Kidney capillary endothelial cell (primary cell): ENCODE results near the gene F12.

ENCODE experiments used
- DNase-seq: peaks from one replicate; pipeline ENCODE4 v3.0.0-alpha.2; 2018; ENCODE audit warnings: low spot score

Gene F12

GRCh38 chr5:177446200-177447065 is 37.1 kb upstream of the F12 start, which contains the start of gene PRR7:
TSS of gene PRR7 (plus strand) at chr5:177446814. CDS start at chr5:177455068, 8,254 bp downstream.
- peak; percentile 62 for DNase-seq

GRCh38 chr5:177445917-177446199 is 36.5 kb upstream of the F12 start:
- no peak for DNase-seq

GRCh38 chr5:177445052-177445916 is 35.9 kb upstream of the F12 start:
- no peak for DNase-seq

DNA sequence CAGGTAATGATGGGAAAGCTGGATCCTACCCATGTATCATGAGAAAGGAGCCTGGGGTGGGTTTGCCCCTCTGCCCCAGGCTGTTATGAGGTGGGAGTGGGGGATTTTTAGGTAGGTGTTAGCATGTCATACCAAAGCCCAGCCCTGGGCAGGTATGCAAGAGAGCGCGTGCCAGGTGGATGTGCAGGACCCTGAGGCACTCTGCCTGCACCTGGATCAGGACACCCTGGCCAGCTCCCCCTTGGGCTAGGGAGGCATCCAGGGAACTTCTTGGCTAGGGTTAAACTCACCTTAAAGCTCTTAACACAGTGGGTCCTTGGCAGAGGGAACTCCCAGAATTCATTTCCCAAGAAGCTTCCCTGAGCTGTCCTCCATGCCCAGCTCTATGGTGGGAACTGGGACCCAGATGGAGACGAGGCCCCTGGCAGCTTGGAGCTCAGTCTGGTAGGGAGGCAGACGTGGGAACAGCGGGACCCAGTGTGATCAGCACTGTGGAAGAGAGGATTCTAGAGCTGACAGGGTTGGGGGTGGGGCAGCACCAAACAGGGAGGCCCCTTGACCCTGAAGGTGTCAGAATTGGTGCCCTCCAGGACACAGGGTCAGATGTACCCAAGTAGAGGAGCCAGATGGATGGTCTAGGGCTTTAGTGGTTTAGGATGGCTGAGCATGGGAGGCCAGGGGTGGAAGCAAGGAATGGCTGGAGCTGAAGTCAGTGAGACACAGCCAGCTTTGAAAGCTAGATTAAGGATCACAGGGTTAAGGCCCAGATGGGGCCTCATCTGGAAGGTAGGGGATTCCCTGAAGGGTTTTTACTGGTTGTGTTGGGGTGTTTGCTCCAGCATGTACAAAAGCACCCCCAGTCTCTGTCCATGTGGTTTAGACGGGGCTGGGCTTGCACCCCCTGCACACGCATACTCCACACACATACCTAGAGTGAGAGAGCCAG is 35.0 kb upstream of the F12 start:
- no peak for DNase-seq

DNA sequence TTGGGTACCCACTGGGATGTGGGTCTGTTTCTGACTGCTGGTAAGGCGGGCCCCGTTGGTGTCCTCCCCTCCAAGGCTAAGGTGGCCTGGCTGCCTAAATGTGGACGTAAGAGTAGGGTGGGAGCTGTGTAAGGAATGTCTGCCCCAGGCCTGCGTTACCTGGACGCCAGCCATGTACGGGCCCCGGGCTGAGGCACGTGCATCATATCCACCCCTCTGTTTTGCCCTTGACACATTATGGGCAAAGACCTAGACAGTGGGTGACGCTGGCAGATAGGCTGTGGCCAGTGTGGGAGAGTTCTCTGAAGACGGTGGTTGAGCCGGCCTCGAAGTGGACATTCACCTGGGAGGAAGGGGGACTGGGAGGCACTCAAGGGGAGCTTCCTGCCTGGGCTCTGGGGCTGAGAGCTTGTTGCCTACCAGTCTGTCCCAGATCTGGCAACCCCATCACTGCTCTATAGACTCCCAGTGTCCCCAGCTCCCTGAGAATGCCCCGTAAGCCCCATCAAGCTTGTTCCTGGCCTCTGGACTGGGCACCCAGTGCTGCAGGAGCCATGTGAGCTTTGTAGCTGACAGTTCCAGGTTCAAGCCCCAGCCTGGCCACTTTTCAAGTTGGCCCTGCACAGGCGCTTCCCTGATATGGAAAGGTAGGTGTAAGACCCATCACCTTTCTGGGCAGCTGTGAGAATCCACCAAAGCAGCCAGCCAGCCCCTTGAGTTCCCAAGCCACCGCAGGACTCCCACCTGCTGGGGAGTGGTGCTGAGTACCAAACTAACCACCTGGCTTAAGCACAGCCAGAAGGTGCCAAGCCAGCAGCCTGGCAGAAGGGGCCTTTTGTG is 34.0 kb upstream of the F12 start:
- DNase-seq, result no peak

DNA sequence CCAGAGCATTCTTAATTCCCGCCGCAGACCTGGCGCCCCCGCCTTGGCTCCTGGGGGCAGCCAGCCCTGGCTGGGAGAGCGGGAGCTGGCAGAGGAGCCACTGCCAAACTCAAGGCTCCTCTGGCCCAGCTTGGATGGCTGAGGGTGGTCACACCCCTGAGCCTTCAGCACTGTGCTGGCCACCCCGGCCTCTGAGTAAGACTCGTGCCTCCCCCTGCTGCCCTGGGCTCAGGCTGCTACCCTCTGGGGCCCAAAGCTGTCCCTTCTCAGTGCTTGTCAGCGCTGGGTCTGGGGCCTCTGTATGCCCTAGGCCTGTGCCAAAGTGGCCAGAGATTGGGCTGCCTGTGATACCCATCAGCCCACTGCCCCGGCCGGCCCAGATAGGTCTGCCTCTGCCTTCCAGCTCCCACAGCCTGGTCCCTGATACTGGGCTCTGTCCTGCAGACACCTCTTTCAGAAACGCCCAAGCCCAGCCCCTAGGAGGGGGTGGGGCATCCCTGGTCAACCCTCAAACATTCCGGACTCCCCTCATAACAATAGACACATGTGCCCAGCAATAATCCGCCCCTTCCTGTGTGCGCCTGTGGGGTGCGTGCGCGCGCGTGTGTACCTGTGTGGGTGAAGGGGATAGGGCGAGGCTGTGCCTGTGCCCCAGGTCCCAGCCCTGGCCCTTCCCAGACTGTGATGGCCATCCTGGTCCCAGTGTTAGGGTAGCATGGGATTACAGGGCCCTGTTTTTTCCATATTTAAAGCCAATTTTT is 32.9 kb upstream of the F12 start:
- DNase-seq, result no peak

- DNase-seq, result no peak
These were observed 31.8 kb upstream of the F12 start for GRCh38 chr5:177440990-177441780.

DNA sequence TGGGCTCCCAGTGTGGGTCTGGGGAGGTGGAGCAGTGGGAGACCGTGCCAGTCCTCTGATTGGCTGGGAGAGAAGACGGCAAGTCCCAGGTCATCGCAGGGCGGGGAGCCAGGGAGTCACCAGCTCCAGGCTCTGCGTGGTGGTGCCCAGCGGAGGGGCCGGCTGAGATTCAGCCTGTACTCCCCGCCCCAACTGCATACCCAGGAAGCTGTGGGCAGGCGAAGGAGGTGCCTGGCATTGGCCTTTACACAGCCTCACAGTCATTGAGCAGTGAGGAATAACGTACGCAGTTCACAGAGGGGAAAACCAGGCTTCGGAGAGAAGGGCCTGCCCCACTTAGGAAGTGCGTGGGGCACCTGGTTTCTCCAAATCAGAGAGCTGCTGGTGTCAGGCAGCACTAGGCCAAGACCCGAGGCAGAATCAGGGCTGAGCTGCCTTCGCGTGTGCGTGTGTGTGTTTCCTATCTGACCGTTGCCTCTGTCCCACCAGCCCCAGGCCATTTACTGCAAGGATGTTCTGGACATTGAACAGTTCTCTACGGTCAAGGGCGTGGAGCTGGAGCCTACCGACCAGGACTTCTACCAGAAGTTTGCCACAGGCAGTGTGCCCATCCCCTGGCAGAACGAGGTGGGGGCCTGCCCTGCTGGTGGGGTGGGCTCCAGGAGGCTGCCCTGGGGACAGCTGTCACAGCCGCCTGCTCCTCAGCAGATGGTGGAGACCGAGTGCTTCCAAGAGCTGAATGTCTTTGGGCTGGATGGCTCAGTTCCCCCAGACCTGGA is 31.0 kb upstream of the F12 start:
- DNase-seq, result no peak

DNA sequence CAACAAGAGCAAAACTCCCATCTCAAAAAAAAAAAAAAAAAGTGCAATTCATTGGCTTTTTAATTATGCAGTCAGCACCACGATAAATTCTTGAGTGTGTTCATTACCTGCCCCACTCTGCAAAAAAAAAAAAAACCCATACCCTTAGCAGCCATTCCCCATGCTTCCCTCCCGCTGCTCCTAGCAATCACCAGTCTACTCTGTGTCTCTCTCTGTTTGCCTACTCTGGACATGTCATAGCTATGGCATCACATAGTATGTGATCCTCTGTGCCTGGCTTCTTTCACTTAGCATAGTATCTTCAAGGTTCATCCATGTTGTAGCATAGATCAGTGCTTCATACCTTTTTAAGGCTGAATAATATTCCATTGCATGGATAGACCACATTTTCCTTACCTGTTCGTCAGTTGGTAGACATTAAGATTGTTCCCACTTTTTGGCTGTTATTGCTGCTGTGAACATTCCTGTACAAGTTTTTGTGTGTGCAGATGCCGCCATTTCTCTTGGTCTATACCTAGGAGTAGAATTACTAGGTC is 30.2 kb upstream of the F12 start:
- no peak for DNase-seq

DNA sequence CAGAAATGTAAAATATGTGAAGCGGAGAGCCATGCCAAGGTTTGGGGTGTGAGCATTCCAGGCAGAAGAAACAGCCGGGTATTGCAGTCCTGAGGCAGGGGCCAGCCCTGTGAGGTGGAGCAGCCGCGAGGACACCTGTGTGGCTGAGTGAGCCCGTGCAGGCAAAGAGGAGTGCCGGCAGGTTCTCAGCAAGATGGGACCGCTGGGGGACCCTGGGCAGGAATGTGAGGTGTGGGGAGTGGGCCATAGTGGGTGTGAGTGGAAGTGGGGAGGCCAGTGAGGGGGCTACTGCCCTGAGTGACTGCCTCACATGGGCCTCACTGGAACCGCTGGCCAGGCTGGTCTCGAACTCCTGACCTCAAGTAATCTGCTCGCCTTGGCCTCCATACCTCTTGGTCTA is 29.1 kb upstream of the F12 start:
- no peak for DNase-seq

GRCh38 chr5:177437623-177438022 is 28.3 kb upstream of the F12 start:
- no peak for DNase-seq

- DNase-seq, result no peak
These were observed 26.6 kb upstream of the F12 start for GRCh38 chr5:177435847-177436536.

DNA sequence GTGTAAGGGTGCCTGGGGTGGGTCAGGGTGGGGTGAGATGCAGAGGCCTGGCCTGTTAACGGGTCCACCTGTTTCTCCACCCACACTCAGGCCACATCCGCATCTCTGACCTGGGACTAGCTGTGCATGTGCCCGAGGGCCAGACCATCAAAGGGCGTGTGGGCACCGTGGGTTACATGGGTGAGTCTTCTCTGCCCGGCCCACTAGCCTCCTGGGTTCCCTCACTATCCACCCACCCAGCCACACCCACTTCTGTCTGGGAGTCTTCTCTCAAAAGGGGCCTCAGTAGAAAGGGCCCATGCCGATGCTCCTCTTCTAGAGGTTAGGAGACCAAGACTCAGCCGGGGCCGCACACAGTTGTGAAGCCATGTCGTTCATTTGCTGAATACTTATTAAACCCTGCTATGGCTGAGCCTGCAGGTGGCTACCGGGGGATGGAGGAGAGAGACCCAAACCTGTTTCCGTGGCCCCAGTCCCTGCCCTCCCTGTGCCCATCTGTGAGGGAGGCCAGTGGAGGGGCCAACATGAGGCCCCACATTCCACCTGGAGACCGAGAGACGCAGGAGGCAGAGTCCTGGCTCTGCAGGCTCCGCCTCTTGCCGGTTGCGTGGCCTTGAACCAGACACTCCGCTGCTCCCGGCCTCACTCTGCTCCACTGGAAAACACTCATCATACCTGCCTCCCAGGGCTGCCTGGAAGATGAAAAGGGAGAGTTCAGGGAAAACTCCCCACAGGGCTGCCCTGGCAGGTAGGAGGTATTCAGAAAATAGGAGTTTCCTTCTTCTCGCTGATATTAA is 25.8 kb upstream of the F12 start:
- no peak for DNase-seq

- DNase-seq, result no peak
These were observed 25.1 kb upstream of the F12 start for GRCh38 chr5:177434437-177434836.

GRCh38 chr5:177433658-177434217 is 24.4 kb upstream of the F12 start:
- no peak for DNase-seq

DNA sequence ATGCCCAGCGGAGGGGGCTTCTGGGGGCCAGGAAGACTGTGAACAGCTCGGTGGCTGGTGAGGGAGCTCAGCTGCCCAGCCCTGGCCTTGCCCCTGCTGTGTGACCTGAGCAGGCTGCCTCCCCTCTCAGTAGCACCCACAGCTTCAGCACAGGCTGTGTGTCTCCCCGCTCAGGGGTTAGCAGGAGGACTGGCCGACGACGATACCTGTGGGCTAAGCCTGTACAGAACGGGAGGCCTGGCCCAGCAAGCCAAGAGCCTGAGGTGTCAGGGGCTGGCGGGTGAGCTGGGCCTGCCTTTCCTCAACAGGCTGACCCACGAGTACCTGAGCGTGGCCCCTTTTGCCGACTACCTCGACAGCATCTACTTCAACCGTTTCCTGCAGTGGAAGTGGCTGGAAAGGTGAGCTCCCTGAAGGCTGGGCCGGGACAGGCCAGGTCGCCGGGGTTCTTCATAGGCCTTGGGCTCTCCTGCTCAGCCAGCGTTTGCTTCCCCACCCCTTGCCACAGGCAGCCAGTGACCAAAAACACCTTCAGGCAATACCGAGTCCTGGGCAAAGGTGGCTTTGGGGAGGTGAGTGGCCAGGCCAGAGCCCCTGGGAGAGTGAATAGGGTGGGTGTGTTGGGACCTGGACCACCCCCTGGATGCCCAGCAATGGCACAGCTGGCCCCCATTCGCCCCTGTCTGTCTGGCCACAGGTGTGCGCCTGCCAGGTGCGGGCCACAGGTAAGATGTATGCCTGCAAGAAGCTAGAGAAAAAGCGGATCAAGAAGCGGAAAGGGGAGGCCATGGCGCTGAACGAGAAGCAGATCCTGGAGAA is 23.7 kb upstream of the F12 start:
- DNase-seq, result no peak
